Measurements from ENCODE around the gene TM4SF4.

Gene TM4SF4

DNA sequence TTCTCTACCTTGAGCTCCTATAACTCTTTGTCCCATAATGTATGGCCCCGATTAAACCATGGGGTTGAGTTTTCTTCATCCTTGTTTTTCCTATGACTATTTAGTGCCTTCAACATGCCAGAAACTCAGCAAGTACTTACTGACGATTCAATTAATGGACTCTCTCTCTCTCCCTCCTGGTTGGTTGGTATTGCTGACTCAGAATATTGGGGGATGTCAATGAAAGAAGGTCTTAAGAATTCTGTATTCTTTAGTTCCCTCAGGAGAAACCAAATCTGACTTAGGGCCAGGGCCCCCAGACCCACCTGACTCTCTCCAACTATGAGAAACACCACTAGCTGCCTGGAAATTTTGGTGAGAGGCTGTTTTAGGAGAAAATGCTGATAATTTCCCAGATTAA is 40.8 kb downstream of the TM4SF4 start:
- DNase-seq: no peak

DNA sequence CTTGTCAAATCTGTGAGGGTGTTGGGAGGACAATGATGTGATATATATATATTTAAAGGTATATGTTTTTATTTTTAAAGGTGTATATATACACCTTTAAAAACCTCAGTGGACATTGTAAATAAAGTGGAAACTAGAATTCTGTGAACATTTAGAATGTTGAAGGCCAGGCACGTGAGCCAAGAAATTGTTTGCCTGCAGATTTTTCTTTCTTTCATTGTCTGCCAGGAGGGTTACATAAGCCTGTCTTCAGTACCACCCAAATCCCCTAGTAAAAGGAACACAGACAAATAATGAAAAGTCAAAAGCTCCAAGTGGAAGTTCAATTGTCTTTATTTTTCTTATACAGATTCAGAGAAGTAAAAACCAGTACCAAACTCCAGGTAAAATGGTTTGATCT is 42.4 kb downstream of the TM4SF4 start:
- DNase-seq: no peak

DNA sequence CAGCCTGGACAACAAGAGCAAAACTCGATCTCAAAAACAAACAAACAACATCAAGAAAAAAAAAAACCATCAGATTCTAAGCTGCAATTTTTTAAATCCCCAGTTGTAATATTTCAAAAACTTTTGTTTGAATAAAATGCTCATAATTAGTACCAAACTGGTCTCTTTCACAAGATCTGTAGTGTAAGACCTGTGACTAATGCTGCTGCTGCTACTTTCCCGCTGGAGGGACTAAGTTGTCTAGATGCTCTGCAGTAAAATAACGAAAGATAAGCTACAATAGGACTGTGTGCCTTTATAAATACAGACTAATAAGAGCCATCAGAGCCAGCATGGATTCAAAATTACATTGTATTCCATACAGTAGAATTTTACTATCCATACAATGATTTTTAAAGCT is 45.4 kb downstream of the TM4SF4 start:
- DNase-seq: no peak

DNA sequence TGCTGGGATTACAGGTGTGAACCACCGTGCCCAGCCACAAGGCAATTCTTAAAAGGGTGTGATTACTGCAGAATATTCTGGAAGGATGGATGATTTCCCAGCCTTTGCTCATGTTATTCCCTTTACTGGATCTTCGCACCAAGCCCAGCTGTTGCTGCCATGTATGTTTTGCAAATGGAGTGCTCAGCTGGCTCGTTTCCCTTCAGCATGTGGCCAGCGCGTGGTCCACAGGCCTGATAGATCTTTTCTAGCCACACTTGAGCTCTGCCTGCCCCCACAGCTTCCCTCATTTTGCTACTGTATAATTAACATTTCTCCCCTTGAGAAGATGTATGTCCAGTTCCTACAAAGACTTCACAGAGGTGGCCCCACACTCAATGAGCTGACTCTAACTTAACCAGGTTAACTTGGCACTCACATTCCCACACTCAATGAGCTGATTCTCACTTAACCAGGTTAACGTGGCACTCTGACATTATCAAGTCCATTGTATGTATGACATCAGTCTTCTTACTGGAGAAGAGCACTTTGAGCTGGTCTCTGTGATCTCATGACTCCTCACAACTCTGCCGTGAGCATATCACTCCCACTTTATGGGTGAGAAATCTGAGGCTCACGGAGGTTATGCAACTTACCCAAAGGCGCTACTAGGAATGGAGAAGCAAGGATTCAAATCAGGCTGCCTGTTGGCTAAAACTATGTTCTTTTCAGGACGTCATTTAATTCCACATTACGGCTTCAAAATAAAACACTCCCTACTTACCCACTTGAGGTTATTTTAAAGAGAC is 49.2 kb downstream of the TM4SF4 start:
- no peak for DNase-seq

DNA sequence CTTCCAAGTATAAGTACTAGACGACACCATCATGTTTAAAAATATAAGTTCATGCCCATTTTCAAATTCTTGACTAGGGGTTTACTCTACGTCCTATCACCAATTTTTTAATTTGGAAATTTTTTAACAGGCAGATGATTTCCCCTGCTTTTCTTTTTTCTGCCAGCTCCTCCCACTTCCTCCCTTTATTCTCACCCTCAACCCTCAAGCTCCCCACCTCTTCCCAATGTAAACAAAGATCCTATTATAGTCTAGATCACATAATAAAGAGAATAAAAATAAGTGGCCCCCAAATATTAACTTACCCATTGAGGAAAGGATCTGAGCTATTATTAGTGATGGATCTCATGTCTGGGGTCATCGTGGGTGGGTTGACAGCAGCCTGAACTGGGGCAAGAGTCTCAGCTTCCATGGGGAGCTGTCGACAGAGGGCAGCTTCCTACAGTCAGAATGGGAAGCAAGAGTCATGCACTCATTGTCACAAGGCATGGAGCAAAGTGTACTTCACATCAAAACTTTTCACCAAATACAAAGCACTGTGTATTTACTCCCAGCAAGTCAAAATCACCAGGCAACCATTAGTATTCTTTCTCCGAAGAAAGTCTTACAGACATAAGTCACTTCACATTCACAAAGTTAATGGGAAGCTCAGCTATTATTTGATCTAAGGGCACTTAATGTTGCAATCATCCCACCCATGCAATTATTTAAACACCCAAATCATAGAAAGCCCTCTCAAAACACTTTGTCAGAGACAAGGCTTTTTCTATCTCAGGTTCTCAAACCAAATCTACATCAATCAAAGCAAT is 53.2 kb downstream of the TM4SF4 start:
- DNase-seq: no peak

DNA sequence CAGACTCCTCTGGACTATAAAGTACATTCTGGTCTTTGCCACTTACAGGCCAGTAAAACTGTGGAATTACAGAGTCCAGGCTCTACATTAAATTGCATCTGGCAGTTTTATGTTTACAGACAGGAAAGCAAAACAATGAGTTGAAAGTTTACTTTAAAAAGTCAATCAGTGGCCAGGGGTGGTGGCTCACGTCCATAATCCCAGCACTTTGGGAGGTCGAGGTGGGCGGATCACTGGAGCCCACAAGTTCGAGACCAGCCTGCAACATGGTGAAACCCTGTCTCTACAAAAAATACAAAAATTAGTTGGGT is 53.8 kb downstream of the TM4SF4 start:
- DNase-seq: no peak

DNA sequence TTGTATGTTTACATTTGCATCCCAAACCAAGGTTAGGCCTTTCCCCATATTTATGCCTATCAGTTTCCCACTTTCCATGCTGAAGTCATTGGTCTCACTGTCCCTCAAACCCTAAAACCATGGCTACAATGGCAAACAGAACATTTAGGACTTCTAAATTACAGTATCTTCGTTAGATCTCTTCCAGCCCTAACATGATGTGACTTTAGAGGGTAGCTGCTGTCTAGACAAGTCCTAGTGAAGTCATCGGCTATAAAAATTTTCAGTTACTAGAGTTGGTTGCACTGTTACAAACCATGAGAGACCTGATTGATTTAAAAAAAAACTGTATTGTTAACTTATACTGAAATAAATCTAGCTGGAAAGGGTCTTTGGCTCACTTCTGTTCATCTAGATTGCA is 54.6 kb downstream of the TM4SF4 start:
- no peak for DNase-seq

DNA sequence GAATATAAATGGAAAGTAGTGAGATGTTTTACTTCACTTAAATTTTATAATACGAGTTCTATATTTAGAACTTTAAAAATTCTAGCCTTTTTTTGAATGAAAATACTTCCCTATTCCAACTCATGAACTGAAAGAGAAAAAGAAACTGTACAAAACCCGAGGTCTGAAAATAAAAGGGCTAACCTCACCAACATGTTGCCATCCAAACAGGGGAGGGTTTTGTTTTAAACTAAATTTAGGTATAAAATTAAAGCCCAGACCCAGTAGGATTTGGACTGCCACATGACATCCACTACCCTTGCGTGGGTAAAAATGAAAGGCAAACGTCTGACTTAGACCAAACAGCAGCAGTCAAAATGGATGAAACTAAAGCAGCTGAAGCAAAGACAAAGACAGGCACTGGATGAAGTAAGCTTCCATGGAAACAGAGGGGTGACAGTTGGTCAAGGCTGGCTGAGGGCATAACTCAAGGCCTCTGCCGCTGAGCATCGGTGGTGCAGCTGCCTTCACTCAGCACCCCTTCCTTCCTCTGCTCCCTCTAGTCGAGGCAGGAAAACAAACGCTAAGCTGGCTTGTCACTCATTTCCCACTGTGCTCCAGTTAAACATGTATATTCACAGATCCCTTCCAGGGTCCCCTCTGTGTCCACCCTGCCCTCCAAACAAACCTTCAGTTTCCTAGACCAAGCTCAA is 58.1 kb downstream of the TM4SF4 start:
- no peak for DNase-seq

DNA sequence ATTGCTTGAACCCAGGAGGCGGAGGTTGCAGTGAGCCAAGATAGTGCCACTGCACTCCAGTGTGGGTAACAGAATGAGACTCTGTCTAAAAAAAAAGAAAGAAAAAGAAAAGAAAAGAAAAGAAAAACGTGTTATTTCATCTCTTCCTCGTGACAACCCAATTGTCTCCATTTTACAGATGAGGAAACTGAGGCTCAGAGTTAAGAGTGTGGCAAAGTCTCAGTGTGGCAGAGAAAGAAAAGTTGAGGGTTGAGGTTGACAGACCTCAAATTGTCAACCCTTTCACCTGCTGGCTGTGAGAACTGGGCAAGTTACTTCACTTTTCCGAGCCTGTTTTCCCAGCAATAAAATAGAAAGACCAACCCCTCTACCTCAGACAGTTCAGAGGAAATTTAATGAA is 59.6 kb downstream of the TM4SF4 start:
- DNase-seq: no peak

DNA sequence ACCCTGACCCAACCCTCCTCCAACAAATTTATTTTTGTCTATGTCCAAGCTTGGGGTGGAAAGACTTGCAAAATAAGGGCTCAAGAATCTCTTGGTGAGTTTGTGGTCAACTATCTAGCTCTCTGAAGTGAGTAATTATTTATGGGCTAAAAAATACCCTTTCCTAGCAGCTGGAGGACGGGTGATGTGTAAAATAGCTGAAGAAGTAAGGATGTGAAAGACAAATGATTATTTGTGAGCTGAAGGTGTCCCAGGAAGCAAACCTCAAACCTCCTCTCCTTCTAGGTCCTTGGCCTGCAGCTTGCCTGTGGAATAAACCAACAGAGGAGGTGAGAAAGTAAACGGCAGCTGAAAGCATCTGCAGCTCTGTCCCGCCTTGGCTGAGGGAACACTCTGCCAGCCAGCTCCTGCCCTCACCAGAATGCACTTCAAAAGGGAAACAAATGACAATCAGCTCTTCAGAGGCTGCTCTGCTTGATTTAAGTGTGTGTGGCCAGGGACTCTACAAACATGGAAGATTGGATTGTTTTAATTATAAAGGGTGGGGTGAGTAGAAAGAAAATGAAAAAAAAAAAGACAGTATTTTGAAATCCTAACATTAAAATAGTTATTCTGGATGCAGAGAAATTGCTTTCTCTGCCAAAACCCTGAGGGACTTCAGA is 60.3 kb downstream of the TM4SF4 start:
- DNase-seq: no peak

DNA sequence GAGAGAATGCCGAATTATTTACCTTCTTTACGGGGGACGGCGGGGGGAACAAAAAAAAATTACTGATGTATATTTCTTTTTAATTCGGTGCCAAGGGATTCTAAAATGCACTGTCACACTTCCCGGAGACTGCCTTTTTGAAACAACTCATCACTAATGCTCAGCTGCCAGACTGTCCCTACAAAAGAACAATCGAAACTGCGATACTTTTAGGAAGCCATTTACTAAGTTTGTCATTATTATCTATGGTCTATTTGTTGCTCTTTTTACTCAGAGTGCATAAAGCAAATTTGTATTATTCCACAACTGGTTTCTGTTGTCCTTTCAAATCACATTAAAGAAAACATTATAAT is 60.8 kb downstream of the TM4SF4 start:
- no peak for DNase-seq

DNA sequence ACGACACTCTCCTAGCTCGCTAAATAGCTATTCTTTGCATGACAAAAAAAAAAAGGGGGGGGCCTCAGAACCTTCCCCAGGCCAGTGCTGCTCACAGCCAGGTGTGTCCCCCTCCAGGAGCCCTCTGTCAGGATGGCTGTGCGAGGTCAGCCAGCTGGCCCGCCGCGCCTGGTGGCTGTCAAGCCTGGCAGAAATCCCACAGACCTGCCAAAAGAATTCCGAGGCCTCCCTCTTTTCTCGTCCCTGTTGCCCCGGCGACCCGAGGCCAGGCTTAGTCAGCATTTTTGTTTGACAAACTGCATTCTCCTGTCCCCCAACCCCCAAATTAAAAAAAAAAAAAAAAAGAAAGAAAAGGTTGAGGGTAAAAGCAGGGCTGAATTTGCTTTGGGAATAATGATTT is 61.9 kb downstream of the TM4SF4 start:
- no peak for DNase-seq

DNA sequence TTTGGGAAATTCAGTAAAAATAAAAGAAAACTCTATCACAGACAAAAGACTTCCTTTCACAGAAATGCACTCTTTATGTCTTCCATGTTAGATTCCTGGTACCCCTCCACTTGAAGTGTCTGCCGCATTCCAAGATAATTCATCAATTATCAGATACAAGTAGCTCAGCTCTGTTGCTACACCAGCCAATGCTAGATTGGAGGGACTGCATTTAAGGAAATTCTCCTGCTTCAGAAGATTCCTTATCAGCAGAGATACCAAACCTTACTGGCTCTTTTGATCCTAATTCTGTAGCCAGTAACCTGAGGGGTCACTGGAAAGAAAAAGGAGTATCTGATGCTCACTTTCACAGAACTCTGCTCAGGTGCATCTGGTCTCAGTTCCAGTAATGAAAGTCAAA is 63.9 kb downstream of the TM4SF4 start:
- no peak for DNase-seq

DNA sequence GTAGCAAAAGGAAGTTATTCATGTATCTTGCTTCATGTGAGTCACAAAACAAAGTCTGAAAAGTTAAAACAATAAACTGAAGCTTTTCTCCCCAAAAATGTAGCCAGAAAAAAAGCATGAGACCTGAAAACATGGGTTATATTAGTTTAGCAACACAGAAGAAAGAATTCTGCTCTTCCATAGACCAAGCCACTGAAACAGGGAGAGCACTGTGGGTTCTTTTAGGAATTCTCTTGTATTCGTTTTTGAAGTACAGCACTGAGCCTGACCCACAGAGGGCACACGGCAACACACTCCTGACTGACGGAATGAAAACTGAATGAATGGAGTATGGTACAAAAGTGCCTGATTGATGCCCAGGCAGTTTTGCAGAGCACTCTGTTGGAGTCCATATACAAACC is 66.6 kb downstream of the TM4SF4 start:
- DNase-seq: no peak

DNA sequence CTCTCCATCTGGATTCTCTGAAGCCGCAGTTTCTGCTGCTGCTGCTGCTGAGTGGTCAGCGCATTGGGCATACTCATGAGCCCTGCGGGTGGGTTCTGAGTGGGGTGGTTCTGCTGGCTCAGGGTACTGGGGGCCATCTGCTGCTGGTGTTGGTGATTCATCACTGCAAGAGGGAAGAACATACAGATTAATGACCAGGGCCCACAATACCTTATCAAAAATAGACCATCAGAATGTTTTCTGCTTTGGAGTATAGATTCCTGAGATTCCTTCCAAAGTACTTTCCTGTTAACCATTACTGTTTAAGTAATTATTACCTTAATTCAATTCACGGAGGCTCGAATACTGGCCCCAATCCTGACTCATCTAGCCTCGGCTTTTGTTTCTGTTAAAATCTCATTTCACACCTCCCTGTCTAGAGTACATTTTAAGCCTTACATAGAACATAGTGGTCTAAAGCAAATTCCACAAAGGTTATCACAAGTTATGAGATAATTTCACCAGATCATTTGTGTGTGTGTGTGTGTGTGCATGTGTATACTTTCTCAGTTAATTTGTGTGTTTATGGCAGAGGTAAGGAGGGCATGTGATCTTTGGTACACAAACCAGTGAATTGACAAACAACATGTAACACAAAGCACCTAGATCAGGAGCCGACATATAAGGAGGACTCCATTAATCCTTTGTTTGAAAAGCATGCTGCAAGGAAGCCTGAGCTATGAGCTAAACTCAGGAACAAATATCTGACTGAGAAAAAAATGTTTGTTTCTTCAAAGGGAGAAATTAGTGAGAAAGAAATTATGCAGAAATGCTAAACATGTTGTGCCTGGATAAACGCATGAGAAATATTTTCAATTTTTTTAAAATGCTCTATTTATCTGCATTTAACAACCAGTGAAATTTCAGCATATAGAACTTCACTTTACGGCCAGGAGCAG is 68.1 kb downstream of the TM4SF4 start:
- DNase-seq: no peak

DNA sequence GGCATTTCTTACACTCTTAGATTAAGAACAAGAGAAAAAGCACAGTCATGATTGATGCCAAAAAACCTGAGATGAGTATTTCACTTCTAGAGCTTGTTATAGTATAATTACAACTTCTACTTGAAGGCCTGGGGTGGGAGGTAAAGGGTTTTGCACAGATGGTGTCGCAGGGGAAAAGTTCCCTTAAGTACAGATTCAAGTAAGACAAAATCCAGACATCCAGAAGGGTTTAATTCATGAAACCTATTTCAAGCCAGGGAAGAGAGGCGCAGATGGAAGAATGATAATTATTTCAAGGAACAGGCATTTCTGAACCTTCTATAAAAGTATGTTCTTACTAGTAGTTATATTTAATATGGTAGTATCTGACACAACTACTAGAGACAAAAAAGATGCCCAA is 70.6 kb downstream of the TM4SF4 start:
- no peak for DNase-seq

DNA sequence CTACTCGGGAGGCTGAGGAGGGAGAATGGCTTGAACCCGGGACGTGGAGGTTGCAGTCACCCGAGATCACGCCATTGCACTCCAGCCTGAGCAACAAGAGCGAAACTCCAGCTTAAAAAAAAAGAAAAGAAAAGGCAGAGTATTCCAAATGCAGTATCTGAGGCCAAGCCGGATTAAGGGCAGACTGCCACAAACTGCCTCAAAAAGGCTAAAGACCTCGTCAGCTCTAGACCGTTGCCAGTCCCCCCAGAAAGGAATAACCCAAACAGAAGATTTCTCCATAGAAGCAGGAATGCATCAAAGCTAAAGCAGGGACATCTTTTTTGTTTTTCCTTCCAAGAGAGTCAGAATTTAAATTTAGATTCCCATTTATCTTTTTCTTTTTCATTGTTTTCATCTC is 72.9 kb downstream of the TM4SF4 start:
- no peak for DNase-seq

DNA sequence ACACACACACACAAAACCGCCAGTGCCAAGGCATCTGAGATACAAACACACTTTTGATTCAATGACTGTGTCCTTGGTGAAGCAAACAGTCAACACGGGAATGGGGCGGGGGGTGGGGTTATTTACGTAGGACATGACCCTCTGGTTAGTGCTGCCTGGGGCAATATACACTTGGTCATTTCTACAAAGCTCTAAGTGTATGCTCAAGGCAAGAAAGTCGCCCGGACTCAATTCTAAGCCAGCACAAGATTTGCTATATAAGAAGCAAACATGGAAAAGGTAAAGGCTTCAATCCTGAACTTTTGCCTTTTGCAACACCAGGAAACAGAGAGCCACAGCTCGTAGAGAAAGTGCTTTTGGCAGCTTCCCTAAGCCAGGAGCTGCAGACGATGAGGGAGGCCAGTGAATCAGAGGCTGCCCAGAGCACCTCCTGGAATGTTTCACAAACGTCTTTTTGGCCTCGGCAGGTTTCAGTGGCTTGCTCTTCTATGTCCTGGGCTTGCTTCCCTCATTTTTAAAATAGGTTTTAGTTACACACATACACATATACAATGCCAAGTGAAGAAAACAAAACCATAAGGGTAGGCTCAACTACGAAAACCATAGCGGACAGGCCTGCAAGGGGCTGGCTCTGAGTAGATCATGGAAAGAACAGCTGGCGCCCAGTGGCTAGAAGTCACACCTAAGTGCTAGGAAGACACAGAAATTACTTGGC is 73.6 kb downstream of the TM4SF4 start:
- no peak for DNase-seq

DNA sequence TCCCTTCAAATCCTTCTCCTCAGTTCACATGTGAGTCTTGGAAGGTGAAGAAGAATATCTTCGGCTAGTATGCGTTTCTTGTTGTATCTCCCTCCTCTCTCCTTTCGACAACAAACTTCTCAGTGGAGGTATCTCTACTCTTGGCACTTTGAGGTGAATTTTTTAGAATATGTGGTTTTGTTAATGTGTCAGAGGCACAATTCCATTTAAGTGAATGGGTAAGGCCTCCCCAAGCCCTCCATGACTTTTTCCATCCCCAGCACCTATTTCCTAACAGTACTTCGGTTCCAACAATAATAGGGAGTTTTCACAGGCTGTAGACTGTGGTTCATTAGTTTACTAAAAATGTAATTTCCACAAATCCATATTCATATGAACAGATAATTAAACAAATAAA is 74.2 kb downstream of the TM4SF4 start:
- DNase-seq: no peak

DNA sequence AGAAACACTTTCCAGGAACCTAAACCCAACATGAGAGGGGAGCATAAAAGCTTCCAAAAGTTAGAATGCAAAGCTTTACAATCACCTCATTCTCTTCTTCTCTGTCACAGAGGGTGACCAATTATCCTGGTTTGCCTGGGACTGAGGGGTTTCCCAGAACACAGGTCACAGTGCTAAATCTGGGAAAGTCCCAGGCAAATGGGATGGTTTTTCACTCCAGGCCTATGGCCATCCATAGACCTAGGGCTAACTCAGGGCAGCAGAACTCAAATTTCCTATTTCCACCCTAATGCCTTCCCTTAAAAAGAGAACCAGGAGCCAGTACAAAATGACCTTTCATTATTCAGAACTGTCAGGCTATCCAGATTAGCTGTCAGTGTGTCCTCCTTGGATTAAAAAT is 77.0 kb downstream of the TM4SF4 start:
- no peak for DNase-seq

DNA sequence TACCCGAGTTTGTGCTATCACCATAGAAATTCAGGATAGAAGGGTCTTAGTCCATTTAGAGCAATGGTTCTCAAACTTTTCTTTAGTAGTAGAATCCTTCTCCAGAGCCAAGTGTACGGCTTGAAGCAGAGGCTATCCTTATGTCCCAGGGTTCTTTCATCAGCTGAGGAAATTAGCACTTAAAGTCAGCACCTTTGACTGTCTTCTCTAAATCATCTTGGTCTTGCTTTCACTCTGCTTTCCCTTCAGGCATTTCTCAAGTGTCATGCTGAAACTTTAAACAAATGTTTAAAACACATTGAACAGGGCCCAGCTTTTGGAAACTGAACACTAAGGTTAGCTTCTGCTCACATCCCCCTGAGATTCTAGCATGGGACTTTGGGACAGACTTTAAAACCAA is 78.2 kb downstream of the TM4SF4 start:
- no peak for DNase-seq
